Activated T-helper 17 cell treated with anti-CD3 and anti-CD28 coated beads, Interleukin-2, amount 50 U/mL, for 72 hours (primary cell): ENCODE measurements around the gene NPR2. TPM values are rescaled to one million over a fixed set of nuclear protein-coding genes. Genes with fewer than 3 reads are reported as not detected.

ENCODE experiments used
- ATAC-seq: fragments of 150-1000 bp; cut with Tn5 transposase; replicated peaks from 2 replicates; pipeline ENCODE4 v1.10.0; 2021; ENCODE audit warnings: mild to moderate bottlenecking, moderate library complexity
- H3K27ac Mint-ChIP-seq: one replicate; pipeline ENCODE4 v1.8.0; 2022; ENCODE audit warnings: mixed read lengths
- H3K27me3 Mint-ChIP-seq: one replicate; pipeline ENCODE4 v1.8.0; 2022; ENCODE audit warnings: mixed read lengths
- H3K36me3 Mint-ChIP-seq: one replicate; pipeline ENCODE4 v1.8.0; 2022; ENCODE audit warnings: low read depth, mild to moderate bottlenecking, mixed read lengths
- H3K4me1 Mint-ChIP-seq: one replicate; pipeline ENCODE4 v1.8.0; 2022; ENCODE audit warnings: mixed read lengths
- H3K4me3 Mint-ChIP-seq: one replicate; pipeline ENCODE4 v1.8.0; 2022; ENCODE audit warnings: mild to moderate bottlenecking, mixed read lengths
- H3K9me3 Mint-ChIP-seq: one replicate; pipeline ENCODE4 v1.8.0; 2022; ENCODE audit warnings: mixed read lengths
- total RNA-seq, 2 donors: library from RNA; stranded (reverse); gene quantifications; one replicate each; pipeline ENCODE4 v1.2.3, GENCODE V29; 2022

The NPR2 gene
- total RNA-seq, 2 donors from 2014 or later = 11.1 to 11.6 TPM

GRCh38 chr9:35774907-35775635 lies 16.3 kb upstream of the NPR2 start:
- Mint-ChIP-seq H3K27ac (peak overlapping the region; percentile 68), H3K9me3 (no peaks in the 10 kb centered on the region), H3K36me3 (peaks cover 23% of the 10 kb centered on the region), H3K4me1 (no peaks in the 10 kb centered on the region), H3K4me3 (no peak overlapping the region), H3K27me3 (no peaks in the 10 kb centered on the region)
- ATAC-seq = no peak

GRCh38 chr9:35776018-35776417 lies 15.4 kb upstream of the NPR2 start:
- no peak overlapping the region for H3K4me3 Mint-ChIP-seq
- H3K27ac Mint-ChIP-seq = peak overlapping the region; percentile 28
- H3K36me3 Mint-ChIP-seq = peaks cover 27% of the 10 kb centered on the region
- no peaks in the 10 kb centered on the region for H3K27me3 Mint-ChIP-seq
- no peaks in the 10 kb centered on the region for H3K9me3 Mint-ChIP-seq
- ATAC-seq = peak; percentile 72
- no peaks in the 10 kb centered on the region for H3K4me1 Mint-ChIP-seq

- peaks cover 32% of the 10 kb centered on the region for H3K36me3 Mint-ChIP-seq
- no peak overlapping the region for H3K27ac Mint-ChIP-seq
- ATAC-seq = no peak
- no peaks in the 10 kb centered on the region for H3K9me3 Mint-ChIP-seq
- H3K4me1 Mint-ChIP-seq = no peaks in the 10 kb centered on the region
- H3K4me3 Mint-ChIP-seq = no peak overlapping the region
- H3K27me3 Mint-ChIP-seq = no peaks in the 10 kb centered on the region
Observed at GRCh38 chr9:35778496-35778895, 12.9 kb upstream of the NPR2 start.

- ATAC-seq = no peak
- no peak overlapping the region for H3K4me3 Mint-ChIP-seq
- peaks cover 6% of the 10 kb centered on the region for H3K4me1 Mint-ChIP-seq
- H3K27me3 Mint-ChIP-seq = no peaks in the 10 kb centered on the region
- no peaks in the 10 kb centered on the region for H3K9me3 Mint-ChIP-seq
- H3K27ac Mint-ChIP-seq = peak overlapping the region; percentile 6
- peaks cover 42% of the 10 kb centered on the region for H3K36me3 Mint-ChIP-seq
Observed at GRCh38 chr9:35781066-35781465, 10.3 kb upstream of the NPR2 start.

- no peak overlapping the region for H3K4me3 Mint-ChIP-seq
- H3K27ac Mint-ChIP-seq = no peak overlapping the region
- peaks cover 6% of the 10 kb centered on the region for H3K4me1 Mint-ChIP-seq
- ATAC-seq = no peak
- H3K27me3 Mint-ChIP-seq = no peaks in the 10 kb centered on the region
- H3K9me3 Mint-ChIP-seq = no peaks in the 10 kb centered on the region
- peaks cover 55% of the 10 kb centered on the region for H3K36me3 Mint-ChIP-seq
Observed at GRCh38 chr9:35783418-35783817, 8.0 kb upstream of the NPR2 start.

- no peak overlapping the region for H3K4me3 Mint-ChIP-seq
- no peak overlapping the region for H3K27ac Mint-ChIP-seq
- H3K36me3 Mint-ChIP-seq = peaks cover 42% of the 10 kb centered on the region
- H3K4me1 Mint-ChIP-seq = peaks cover 15% of the 10 kb centered on the region
- no peaks in the 10 kb centered on the region for H3K9me3 Mint-ChIP-seq
- no peaks in the 10 kb centered on the region for H3K27me3 Mint-ChIP-seq
- no peak for ATAC-seq
Observed at GRCh38 chr9:35789541-35789940, 1.9 kb upstream of the NPR2 start.

GRCh38 chr9:35790025-35790384 lies 1.4 kb upstream of the NPR2 start:
- H3K4me1 Mint-ChIP-seq = peaks cover 16% of the 10 kb centered on the region
- H3K36me3 Mint-ChIP-seq = peaks cover 42% of the 10 kb centered on the region
- ATAC-seq = peak; percentile 17
- H3K4me3 Mint-ChIP-seq = no peak overlapping the region
- no peaks in the 10 kb centered on the region for H3K27me3 Mint-ChIP-seq
- H3K27ac Mint-ChIP-seq = no peak overlapping the region
- no peaks in the 10 kb centered on the region for H3K9me3 Mint-ChIP-seq

GRCh38 chr9:35790385-35791296 lies 750 bp upstream of the NPR2 start:
- no peaks in the 10 kb centered on the region for H3K9me3 Mint-ChIP-seq
- peaks cover 14% of the 10 kb centered on the region for H3K4me1 Mint-ChIP-seq
- H3K4me3 Mint-ChIP-seq = no peak overlapping the region
- H3K36me3 Mint-ChIP-seq = peaks cover 39% of the 10 kb centered on the region
- ATAC-seq = peak; percentile 88
- peak overlapping the region; percentile 25 for H3K27ac Mint-ChIP-seq
- H3K27me3 Mint-ChIP-seq = no peaks in the 10 kb centered on the region

- peaks cover 10% of the 10 kb centered on the region for H3K4me1 Mint-ChIP-seq
- no peak overlapping the region for H3K4me3 Mint-ChIP-seq
- no peaks in the 10 kb centered on the region for H3K9me3 Mint-ChIP-seq
- ATAC-seq = no peak
- peaks cover 24% of the 10 kb centered on the region for H3K36me3 Mint-ChIP-seq
- no peaks in the 10 kb centered on the region for H3K27me3 Mint-ChIP-seq
- H3K27ac Mint-ChIP-seq = no peak overlapping the region
Observed at GRCh38 chr9:35792024-35792813, 828 bp downstream of the NPR2 start.

- no peak overlapping the region for H3K4me3 Mint-ChIP-seq
- H3K4me1 Mint-ChIP-seq = peaks cover 13% of the 10 kb centered on the region
- H3K36me3 Mint-ChIP-seq = peaks cover 18% of the 10 kb centered on the region
- peak overlapping the region; percentile 15 for H3K27ac Mint-ChIP-seq
- H3K9me3 Mint-ChIP-seq = no peaks in the 10 kb centered on the region
- ATAC-seq = no peak
- H3K27me3 Mint-ChIP-seq = no peaks in the 10 kb centered on the region
Observed at GRCh38 chr9:35792826-35793225, 1.4 kb downstream of the NPR2 start.

- Mint-ChIP-seq H3K27ac (peak overlapping the region; percentile 15), H3K9me3 (no peaks in the 10 kb centered on the region), H3K4me3 (no peak overlapping the region), H3K27me3 (no peaks in the 10 kb centered on the region), H3K4me1 (peaks cover 15% of the 10 kb centered on the region), H3K36me3 (peaks cover 14% of the 10 kb centered on the region)
- ATAC-seq = no peak
Observed at GRCh38 chr9:35793461-35793860, 2.1 kb downstream of the NPR2 start.

- H3K4me1 Mint-ChIP-seq = peaks cover 21% of the 10 kb centered on the region
- H3K4me3 Mint-ChIP-seq = no peak overlapping the region
- H3K27me3 Mint-ChIP-seq = no peaks in the 10 kb centered on the region
- no peak for ATAC-seq
- peak overlapping the region; percentile 23 for H3K27ac Mint-ChIP-seq
- peaks cover 26% of the 10 kb centered on the region for H3K36me3 Mint-ChIP-seq
- no peaks in the 10 kb centered on the region for H3K9me3 Mint-ChIP-seq
Observed at GRCh38 chr9:35795695-35796094, 4.3 kb downstream of the NPR2 start.

- H3K4me3 Mint-ChIP-seq = no peak overlapping the region
- peaks cover 21% of the 10 kb centered on the region for H3K4me1 Mint-ChIP-seq
- H3K36me3 Mint-ChIP-seq = peaks cover 43% of the 10 kb centered on the region
- ATAC-seq = no peak
- H3K27me3 Mint-ChIP-seq = no peaks in the 10 kb centered on the region
- no peaks in the 10 kb centered on the region for H3K9me3 Mint-ChIP-seq
- peak overlapping the region; percentile 90 for H3K27ac Mint-ChIP-seq
Observed at GRCh38 chr9:35797311-35798109, 6.1 kb downstream of the NPR2 start.
